SK-N-SH (cell line): ENCODE results near the gene CLCN3.

ENCODE experiments used
- CHD2 ChIP-seq: fragments of 150-350 bp; IDR thresholded peaks from 2 replicates; pipeline ENCODE4 v1.6.1; 2018; ENCODE audit warnings: low read length; ENCODE audit not compliant: partially characterized antibody
- CTCF ChIP-seq: fragments of 200-600 bp; sonication (generic); IDR thresholded peaks from 2 replicates; pipeline ENCODE4 v1.6.1; 2017; ENCODE audit warnings: antibody characterized with exemption, mild to moderate bottlenecking, moderate library complexity
- EP300 ChIP-seq, 2 experiments: IDR thresholded peaks; 2 replicates each; pipeline versions ENCODE4 v1.4.0 to v1.6.1; 2012; ENCODE audit warnings: borderline replicate concordance in 1 of 2, low read depth in 1 of 2, low read length in 1 of 2
- EZH2phosphoT487 ChIP-seq: fragments of 200-600 bp; sonication (generic); IDR thresholded peaks from 2 replicates; pipeline ENCODE4 v1.6.1; 2017; ENCODE audit warnings: low read depth, mixed run types, mild to moderate bottlenecking, antibody characterized with exemption, moderate library complexity, borderline replicate concordance
- GATA2 ChIP-seq: sonication (generic); formaldehyde crosslinking; IDR thresholded peaks from 2 replicates; pipeline ENCODE4 v1.5.0; 2020; ENCODE audit warnings: mild to moderate bottlenecking, missing genetic modification reagents
- MAX ChIP-seq: IDR thresholded peaks from 2 replicates; pipeline ENCODE4 v1.4.0; 2012; ENCODE audit warnings: low read depth
- POLR2AphosphoS5 ChIP-seq: IDR thresholded peaks from 2 replicates; pipeline ENCODE4 v1.6.1; 2012; ENCODE audit warnings: low read depth, low read length
- RAD21 ChIP-seq: IDR thresholded peaks from 2 replicates; pipeline ENCODE4 v1.6.1; 2012; ENCODE audit warnings: mild to moderate bottlenecking, low read length
- RCOR1 ChIP-seq: fragments of 150-350 bp; IDR thresholded peaks from 2 replicates; pipeline ENCODE4 v1.6.1; 2017; ENCODE audit warnings: antibody characterized with exemption, low read length
- REST ChIP-seq: IDR thresholded peaks from 2 replicates; pipeline ENCODE4 v1.6.1; 2012; ENCODE audit warnings: mild to moderate bottlenecking, low read depth, low read length, moderate library complexity
- YY1 ChIP-seq: IDR thresholded peaks from 2 replicates; pipeline ENCODE4 v1.4.0; 2012; ENCODE audit warnings: low read depth, mild to moderate bottlenecking

GRCh38 chr4:169689681-169690080 lies 69.3 kb downstream of the CLCN3 start:
- no peak for TF ChIP-seq CTCF
- TF ChIP-seq REST, result no peak
- no peak for TF ChIP-seq GATA2 (CRISPR knock-in tag)
- TF ChIP-seq POLR2AphosphoS5, result no peak
- TF ChIP-seq EP300 (IDR thresholded peaks at IDR 0.05; ENCODE audit: borderline replicate concordance in 1 of 2, low read depth in 1 of 2, low read length in 1 of 2), result no peak
- no peak for TF ChIP-seq MAX
- TF ChIP-seq RAD21, result no peak
- TF ChIP-seq YY1, result no peak
- TF ChIP-seq EZH2phosphoT487, result no peak
- TF ChIP-seq CHD2, result no peak
- no peak for TF ChIP-seq RCOR1
